GM19351 (cell line): ENCODE results near the gene DCP2.
"Not testable (repeated sequence)": the region's sequence is repeated elsewhere in the genome, so short reads cannot be mapped to it uniquely, and the experiment has no call there.

Experiments used
- ATAC-seq: cut with Tn5 transposase; IDR thresholded peaks from one replicate; pipeline ENCODE4 v1.9.1; 2021; ENCODE audit warnings: mild to moderate bottlenecking, moderate library complexity; ENCODE audit not compliant: unreplicated experiment

DCP2 gene

DNA sequence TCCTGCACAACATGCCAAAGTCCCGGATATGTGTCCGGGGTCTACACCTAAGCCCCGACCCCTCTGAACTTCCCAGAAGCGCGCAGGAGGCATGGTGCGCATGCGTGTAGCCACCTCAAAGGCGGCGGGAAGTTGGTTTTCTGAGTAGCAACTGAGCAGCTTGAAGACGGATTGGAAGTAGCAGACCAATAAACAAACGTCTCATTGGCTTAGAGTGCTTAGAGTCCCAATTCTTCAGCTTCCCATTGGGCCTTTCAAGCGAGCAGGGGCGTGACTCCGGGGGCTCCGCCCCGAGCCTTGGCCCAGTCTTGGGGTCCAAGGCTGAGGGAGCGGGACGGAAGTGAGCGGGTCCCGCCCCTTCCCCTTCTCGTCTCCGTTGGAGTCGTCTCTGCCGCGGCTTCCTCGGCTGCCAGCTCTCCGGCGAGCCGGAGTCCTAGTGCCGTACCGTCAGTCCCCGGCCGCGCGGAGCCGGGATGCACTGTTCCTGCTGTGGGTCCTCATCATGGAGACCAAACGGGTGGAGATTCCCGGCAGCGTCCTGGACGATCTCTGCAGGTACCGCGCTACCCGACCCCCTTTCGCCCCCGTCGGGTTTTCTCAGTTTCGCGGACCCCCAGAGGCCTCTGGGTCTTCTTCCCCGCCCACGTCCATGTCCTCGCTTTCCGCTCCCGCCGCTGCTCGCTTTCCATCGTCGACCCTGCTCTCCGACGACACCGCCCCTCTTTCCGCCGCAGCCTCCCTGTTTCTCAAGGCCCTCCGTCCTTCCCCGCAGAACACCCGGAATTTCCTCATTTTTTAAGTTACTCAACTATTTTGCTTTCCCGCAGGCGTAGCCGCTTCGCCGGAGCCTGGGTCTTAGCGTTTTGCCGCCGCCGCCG, at the start of gene DCP2:
Gene DCP2, plus strand, starts transcription at position 367 of the 878 bp plus-strand sequence. Its CDS starts 136 bp downstream, at position 503.
- peak; percentile 97 for ATAC-seq

- ATAC-seq: peak; percentile 57
Measured at GRCh38 chr5:112929336-112930081, 47.1 kb upstream of the DCP2 start.

- ATAC-seq: peak; percentile 59
Measured at GRCh38 chr5:112930082-112930344, 46.6 kb upstream of the DCP2 start.

DNA sequence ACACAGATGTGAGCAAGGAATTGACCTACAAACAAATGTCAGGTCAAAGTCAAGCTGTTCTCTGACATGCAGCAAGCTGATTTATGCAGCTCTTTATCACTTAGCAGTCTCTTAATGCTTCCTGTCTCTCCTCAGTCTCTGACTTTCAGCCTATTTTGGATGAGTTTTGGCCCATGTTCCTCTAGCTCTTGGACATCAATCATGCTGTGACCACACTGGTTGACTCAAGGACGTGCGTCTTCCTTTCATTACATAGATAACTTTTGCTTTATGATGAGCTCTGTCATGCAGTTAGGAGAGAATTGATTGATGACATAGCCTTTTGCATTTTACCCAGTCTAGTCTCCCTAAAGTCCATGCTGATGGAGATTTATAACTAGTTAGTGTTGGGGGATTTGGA, 45.1 kb upstream of the DCP2 start:
- no peak for ATAC-seq

DNA sequence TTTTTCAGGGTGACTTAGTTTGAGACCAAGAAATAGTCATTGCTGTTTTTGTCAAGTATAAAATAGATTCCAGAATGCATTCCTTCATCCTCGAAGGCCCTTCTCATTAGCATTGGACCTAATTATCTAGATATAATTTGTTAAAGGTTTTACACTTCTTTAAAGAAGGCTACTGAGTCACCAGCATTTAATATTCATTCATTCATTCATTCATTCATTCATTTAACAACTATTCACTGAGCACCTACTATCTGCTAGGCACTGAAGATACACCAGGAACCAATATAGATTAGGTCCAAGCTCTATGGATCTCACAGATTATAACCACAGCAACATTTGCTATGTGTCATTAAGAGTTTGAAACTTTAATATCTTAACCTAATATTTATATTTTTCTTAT, 43.5 kb upstream of the DCP2 start:
- ATAC-seq: no peak

- ATAC-seq: no peak
Measured at GRCh38 chr5:112933651-112934365, 42.8 kb upstream of the DCP2 start.

DNA sequence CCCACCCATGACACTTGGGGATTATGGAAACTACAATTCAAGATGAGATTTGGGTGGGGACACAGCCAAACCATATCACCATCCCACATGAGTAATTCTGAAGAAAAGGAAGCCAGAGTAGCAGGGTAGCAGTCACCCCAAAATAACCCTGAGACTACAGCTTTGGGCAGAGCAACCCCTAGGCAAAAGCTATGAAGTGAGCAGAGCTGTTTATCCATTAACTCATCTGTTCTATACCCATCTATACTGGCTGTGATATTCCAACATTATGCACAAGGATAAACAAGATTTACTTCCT, 42.3 kb upstream of the DCP2 start:
- ATAC-seq: no peak

DNA sequence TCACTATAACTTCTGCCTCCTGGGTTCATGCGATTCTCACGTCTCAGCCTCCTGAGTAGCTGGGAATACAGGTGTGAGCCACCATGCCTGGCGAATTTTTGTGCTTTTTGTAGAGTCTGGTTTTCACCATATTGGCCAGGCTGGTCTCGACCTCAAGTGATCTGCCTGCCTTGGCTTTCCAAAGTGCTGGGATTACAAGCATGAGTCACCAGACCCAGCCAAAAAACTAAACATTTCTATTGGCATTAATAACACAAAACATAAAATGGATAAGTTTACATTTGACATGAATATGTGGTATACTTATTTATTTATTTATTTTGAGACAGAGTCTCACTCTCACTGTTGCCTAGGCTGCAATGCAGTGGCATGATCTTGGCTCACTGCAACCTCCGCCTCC, 40.9 kb upstream of the DCP2 start:
- ATAC-seq: no peak

DNA sequence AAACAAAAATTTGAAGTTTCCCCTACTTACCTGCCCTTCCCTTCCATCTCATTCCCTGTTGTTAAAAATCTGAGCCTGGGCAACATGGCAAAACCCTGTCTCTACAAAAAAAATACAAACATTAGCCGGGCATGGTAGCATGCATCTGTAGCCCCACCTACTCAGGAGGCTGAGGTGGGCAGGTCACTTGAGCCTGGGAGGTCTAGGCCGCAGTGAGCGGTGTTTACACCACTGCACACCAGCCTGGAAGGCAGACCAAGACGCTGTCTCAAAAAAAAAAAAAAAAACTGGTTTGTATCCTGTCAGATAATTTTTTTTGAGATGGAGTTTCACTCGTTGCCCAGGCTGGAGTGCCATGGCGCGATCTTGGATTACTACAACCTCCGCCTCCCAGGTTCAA, 38.3 kb upstream of the DCP2 start:
- ATAC-seq: no peak

GRCh38 chr5:112940670-112941069, 35.9 kb upstream of the DCP2 start:
- no peak for ATAC-seq

DNA sequence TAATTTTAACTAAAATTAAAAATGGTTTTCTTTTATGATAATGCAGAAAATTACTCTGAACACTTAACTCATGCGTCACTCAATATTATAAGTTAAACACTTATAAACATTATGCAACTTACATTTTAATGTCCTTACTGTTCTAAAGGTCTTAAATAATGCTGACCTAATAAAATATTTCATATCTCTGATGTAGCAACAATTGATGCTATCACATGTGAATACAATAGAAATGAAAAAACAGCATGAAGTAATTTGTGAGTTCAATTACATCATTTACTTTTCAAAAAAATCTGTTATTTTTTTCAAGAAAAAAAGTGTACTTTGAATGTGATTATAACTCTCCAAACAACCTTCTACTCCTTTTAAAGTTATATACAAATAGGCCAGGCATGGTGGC, 28.1 kb upstream of the DCP2 start:
- ATAC-seq: no peak

- peak; percentile 94 for ATAC-seq
Measured at GRCh38 chr5:112951124-112951702, 25.4 kb upstream of the DCP2 start.

- ATAC-seq: no peak
Measured at GRCh38 chr5:112956606-112957005, 20.0 kb upstream of the DCP2 start.

GRCh38 chr5:112957036-112957808, 19.4 kb upstream of the DCP2 start:
- ATAC-seq: no peak

GRCh38 chr5:112958093-112959088, 18.2 kb upstream of the DCP2 start:
- peak; percentile 73 for ATAC-seq

- ATAC-seq: not testable (repeated sequence)
Measured at GRCh38 chr5:112959872-112960271, 16.7 kb upstream of the DCP2 start.

GRCh38 chr5:112960315-112960714, 16.3 kb upstream of the DCP2 start:
- no peak for ATAC-seq

GRCh38 chr5:112960863-112961504, 15.6 kb upstream of the DCP2 start:
- ATAC-seq: no peak

DNA sequence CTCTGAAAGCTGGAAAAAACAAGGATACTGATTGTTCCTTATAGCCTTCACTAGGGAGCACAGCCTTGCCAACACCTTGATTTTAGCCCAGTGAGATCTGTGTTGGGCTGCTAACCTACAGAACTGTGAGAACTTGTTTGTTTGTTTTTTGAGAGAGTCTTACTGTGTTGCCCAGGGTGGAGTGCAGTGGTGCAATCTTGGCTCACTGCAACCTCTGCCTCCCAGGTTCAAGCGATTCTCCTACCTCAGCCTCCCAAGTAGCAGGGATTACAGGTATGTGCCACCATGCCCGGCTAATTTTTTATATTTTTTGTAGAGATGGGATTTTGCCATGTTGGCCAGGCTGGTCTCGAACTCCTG, 13.2 kb upstream of the DCP2 start:
- ATAC-seq: not testable (repeated sequence)
